Osteocyte (in vitro differentiated cells): Measurements from ENCODE around the gene CLDND1. TPM values are rescaled to one million over a fixed set of nuclear protein-coding genes. Genes with fewer than 3 reads are reported as not detected.

Experiments used
- DNase-seq: peaks from one replicate; pipeline ENCODE4 v3.0.0; 2021; ENCODE audit warnings: mixed read lengths; ENCODE audit not compliant: unreplicated experiment; ENCODE audit errors: extremely low spot score
- H3K27ac Mint-ChIP-seq: one replicate; pipeline ENCODE4 v1.8.0; 2021; ENCODE audit warnings: mild to moderate bottlenecking, mixed read lengths; ENCODE audit not compliant: unreplicated experiment
- H3K27me3 Mint-ChIP-seq: one replicate; pipeline ENCODE4 v1.8.0; 2021; ENCODE audit warnings: mixed read lengths; ENCODE audit not compliant: unreplicated experiment
- H3K36me3 Mint-ChIP-seq: one replicate; pipeline ENCODE4 v1.8.0; 2021; ENCODE audit warnings: mixed read lengths; ENCODE audit not compliant: unreplicated experiment
- H3K4me1 Mint-ChIP-seq: one replicate; pipeline ENCODE4 v1.8.0; 2021; ENCODE audit warnings: mixed read lengths; ENCODE audit not compliant: unreplicated experiment
- H3K4me3 Mint-ChIP-seq: one replicate; pipeline ENCODE4 v1.8.0; 2021; ENCODE audit warnings: mild to moderate bottlenecking, moderate library complexity, mixed read lengths; ENCODE audit not compliant: unreplicated experiment
- H3K9me3 Mint-ChIP-seq: one replicate; pipeline ENCODE4 v1.8.0; 2021; ENCODE audit warnings: mixed read lengths; ENCODE audit not compliant: unreplicated experiment
- CTCF ChIP-seq: fragments of 200-600 bp; sonication (generic); IDR thresholded peaks from 2 replicates; pipeline ENCODE4 v1.5.0; 2021; ENCODE audit warnings: antibody characterized with exemption, mild to moderate bottlenecking, moderate library complexity
- total RNA-seq: library from RNA; stranded (reverse); gene quantifications from 2 replicates; pipeline ENCODE4 v1.2.1, GENCODE V29; 2021

CLDND1 gene
- total RNA-seq, 1 donor from 2014 or later, result 93.2 TPM

- Mint-ChIP-seq H3K27ac (no peak overlapping the region), H3K4me1 (no peaks in the 10 kb centered on the region), H3K36me3 (no peaks in the 10 kb centered on the region), H3K4me3 (no peak overlapping the region), H3K27me3 (peaks cover 51% of the 10 kb centered on the region), H3K9me3 (no peaks in the 10 kb centered on the region)
- DNase-seq, result no peak
- TF ChIP-seq CTCF, result no peak
Observed at GRCh38 chr3:98541695-98542094, 19.0 kb upstream of the CLDND1 start.

- Mint-ChIP-seq H3K4me3 (no peak overlapping the region), H3K27ac (no peak overlapping the region), H3K36me3 (no peaks in the 10 kb centered on the region), H3K9me3 (no peaks in the 10 kb centered on the region), H3K4me1 (no peaks in the 10 kb centered on the region), H3K27me3 (peaks cover 51% of the 10 kb centered on the region)
- no peak for DNase-seq
- no peak for TF ChIP-seq CTCF
Observed at GRCh38 chr3:98540346-98540745, 17.6 kb upstream of the CLDND1 start.

GRCh38 chr3:98536456-98537017 is 13.8 kb upstream of the CLDND1 start:
- Mint-ChIP-seq H3K36me3 (no peaks in the 10 kb centered on the region), H3K4me3 (no peak overlapping the region), H3K27ac (no peak overlapping the region), H3K27me3 (peaks cover 49% of the 10 kb centered on the region), H3K9me3 (no peaks in the 10 kb centered on the region), H3K4me1 (no peaks in the 10 kb centered on the region)
- no peak for TF ChIP-seq CTCF
- DNase-seq, result no peak

GRCh38 chr3:98534734-98535133 is 12.0 kb upstream of the CLDND1 start:
- Mint-ChIP-seq H3K4me1 (no peaks in the 10 kb centered on the region), H3K4me3 (no peak overlapping the region), H3K36me3 (no peaks in the 10 kb centered on the region), H3K27ac (no peak overlapping the region), H3K9me3 (no peaks in the 10 kb centered on the region), H3K27me3 (peaks cover 61% of the 10 kb centered on the region)
- TF ChIP-seq CTCF, result no peak
- DNase-seq, result no peak

GRCh38 chr3:98534168-98534567 is 11.5 kb upstream of the CLDND1 start:
- Mint-ChIP-seq H3K36me3 (no peaks in the 10 kb centered on the region), H3K9me3 (no peaks in the 10 kb centered on the region), H3K27me3 (peaks cover 64% of the 10 kb centered on the region), H3K4me1 (no peaks in the 10 kb centered on the region), H3K27ac (no peak overlapping the region), H3K4me3 (no peak overlapping the region)
- TF ChIP-seq CTCF, result no peak
- DNase-seq, result no peak
